Measurements from ENCODE around the gene DNAH9. TPM values are rescaled to one million over a fixed set of nuclear protein-coding genes. Genes with fewer than 3 reads are reported as not detected.

The DNAH9 gene
- total and polyA plus RNA-seq, 5 donors = 0.20 to 0.47 (median 0.30) TPM; not detected in 1

DNA sequence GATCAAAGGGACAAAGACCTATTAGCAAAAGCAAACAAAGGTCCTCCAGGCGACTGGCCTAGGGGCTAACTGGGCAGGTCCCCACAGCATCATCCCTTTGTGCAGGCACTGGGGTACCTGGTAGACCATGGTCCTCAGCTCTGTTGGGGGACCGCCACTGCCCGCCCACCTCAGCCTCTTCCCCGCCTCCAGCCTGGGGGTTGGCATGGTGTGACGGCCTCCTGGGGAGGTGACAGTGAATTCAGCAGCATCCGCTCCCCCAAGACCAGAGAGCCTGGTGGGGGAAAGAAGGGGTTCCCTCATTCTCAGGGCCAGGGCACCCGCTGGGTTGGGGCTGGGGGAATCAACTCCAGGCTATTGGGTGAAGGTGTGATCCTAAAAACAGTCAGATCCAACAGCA lies 38.7 kb upstream of the DNAH9 start:
- 73% methylated on average over 7 of the region's 7 CpGs for WGBS
- Histone ChIP-seq H3K9me3 (ENCODE audit: control insufficient read depth, low read length) (no peaks in the 10 kb centered on the region), H3K27me3 (ENCODE audit: control insufficient read depth, insufficient read depth) (no peaks in the 10 kb centered on the region), H3K4me1 (ENCODE audit: control insufficient read depth, insufficient read depth, low read length) (no peaks in the 10 kb centered on the region), H3K4me3 (ENCODE audit: low read length) (no peak overlapping the region), H3K27ac (ENCODE audit: low read length) (no peak overlapping the region)
- DNase-seq (no peak), ATAC-seq (no peak)
- intact Hi-C loops (cut with DNase I) = no loop called here

DNA sequence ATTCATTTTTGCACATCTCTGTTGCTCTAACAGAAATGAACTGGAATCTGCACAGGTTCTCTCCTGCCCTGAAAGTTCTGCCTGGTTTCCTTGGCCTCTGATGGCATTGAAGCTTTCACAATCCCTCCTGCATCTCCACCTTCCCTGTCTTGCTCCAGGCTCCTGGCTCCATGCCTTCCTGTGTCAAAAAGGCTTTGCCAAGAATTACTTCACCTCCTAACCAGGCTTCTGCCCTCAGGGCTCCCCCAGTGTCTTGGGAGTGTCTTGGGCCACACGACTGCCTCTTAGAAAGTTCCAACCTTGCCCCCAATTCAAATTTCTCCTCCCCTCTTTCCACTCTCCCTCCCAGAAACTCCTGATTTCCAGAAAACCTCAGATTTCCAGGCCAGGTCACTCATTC lies 37.0 kb upstream of the DNAH9 start:
- WGBS = 79% methylated on average over 1 of the region's 1 CpG
- H3K27ac ChIP-seq (ENCODE audit: low read length) = no peak overlapping the region
- H3K4me1 ChIP-seq (ENCODE audit: control insufficient read depth, insufficient read depth, low read length) = no peaks in the 10 kb centered on the region
- no peak for DNase-seq
- intact Hi-C loops (cut with DNase I) = no loop called here
- no peaks in the 10 kb centered on the region for H3K9me3 ChIP-seq (ENCODE audit: control insufficient read depth, low read length)
- no peak for ATAC-seq
- no peaks in the 10 kb centered on the region for H3K27me3 ChIP-seq (ENCODE audit: control insufficient read depth, insufficient read depth)
- no peak overlapping the region for H3K4me3 ChIP-seq (ENCODE audit: low read length)

DNA sequence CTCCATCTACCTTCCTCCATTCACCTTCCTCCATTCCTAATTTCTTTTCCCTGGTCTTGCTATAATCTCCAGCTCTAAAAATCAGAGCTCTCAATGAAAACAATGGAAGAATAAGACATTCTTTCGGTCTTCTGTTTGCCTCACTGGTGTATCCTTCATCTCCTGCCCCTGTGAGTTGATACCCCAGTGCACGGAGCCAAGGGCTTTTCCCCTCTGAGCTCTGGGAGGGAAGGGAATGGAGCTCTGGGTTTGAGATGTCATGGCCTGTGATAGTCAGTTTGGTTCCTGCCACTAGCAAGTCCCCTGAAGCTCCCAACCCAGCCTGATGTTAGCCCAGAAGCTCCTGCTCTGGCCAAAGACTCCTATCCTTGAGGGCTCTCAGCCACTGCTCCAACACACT lies 36.6 kb upstream of the DNAH9 start:
- Histone ChIP-seq H3K4me1 (ENCODE audit: control insufficient read depth, insufficient read depth, low read length) (no peaks in the 10 kb centered on the region), H3K27ac (ENCODE audit: low read length) (no peak overlapping the region), H3K9me3 (ENCODE audit: control insufficient read depth, low read length) (no peaks in the 10 kb centered on the region), H3K27me3 (ENCODE audit: control insufficient read depth, insufficient read depth) (no peaks in the 10 kb centered on the region), H3K4me3 (ENCODE audit: low read length) (no peak overlapping the region)
- DNase-seq (no peak), ATAC-seq (no peak)
- WGBS = 82% methylated on average over 2 of the region's 2 CpGs
- intact Hi-C loops (cut with DNase I) = no loop called here

DNA sequence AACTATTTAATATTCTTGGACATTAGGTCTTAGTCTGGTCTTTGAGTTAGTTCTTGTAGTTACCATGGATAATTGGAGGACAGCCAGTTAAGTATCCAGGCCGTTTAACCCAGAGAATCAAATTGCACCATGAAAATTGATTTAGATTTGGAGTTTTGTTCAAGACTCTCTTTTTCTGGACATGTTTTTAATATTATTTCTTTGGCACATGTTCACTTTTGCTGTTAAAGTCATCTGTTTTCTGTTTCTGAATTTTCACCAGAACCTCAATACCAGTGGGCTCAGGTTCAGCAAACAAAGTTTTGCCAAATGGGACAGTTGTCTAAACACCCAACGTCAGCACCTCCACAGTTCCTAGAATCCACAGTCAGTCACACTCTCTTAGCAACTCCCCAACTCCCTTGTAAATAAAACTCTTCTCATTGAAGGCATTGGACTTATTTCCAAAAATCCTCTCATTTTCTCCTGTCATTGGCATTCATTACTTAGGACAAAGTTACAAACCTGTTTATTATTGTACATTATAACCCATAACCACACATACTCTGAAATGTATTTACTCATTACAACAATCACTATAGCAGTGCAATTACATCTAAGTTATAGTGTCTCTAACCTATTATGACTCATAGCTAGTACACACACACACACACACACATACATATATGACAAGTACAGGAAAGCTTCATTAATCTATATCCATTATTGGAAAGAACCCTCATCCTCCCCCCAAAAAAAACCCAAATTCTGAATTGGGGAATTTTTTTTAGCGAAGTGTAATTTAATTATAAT lies 33.5 kb upstream of the DNAH9 start:
- 45% methylated on average over 3 of the region's 3 CpGs for WGBS
- Histone ChIP-seq H3K4me3 (ENCODE audit: low read length) (no peak overlapping the region), H3K4me1 (ENCODE audit: control insufficient read depth, insufficient read depth, low read length) (no peaks in the 10 kb centered on the region), H3K27ac (ENCODE audit: low read length) (no peak overlapping the region), H3K9me3 (ENCODE audit: control insufficient read depth, low read length) (no peaks in the 10 kb centered on the region), H3K27me3 (ENCODE audit: control insufficient read depth, insufficient read depth) (no peaks in the 10 kb centered on the region)
- ATAC-seq = peak in 1 of 2 donors; percentile 55
- no peak for DNase-seq
- intact Hi-C loops (cut with DNase I) = no loop called here

DNA sequence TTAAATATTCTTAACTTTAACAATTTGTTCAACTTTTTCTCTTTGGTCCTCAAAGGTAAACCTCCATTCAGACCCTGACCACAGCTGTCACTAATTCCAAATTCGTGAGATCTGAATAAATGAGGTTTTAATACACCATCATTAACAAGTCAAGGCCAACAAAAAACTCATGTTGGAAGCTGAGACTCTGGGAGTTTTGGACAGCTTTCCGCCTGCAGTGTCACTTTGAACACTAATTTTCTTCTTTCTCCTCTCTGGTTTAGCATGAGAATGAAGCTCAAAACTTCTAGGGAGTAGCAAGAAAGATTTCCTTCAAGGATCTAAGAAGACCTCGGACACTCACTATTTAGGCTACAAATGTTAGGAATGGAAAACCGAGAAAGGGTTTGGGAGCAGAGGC lies 32.7 kb upstream of the DNAH9 start:
- no peak overlapping the region for H3K4me3 ChIP-seq (ENCODE audit: low read length)
- WGBS = 32% methylated on average over 4 of the region's 4 CpGs
- H3K27ac ChIP-seq (ENCODE audit: low read length) = no peak overlapping the region
- no peak for DNase-seq
- H3K4me1 ChIP-seq (ENCODE audit: control insufficient read depth, insufficient read depth, low read length) = no peaks in the 10 kb centered on the region
- H3K9me3 ChIP-seq (ENCODE audit: control insufficient read depth, low read length) = no peaks in the 10 kb centered on the region
- intact Hi-C loops (cut with DNase I) = no loop called here
- ATAC-seq = no peak
- no peaks in the 10 kb centered on the region for H3K27me3 ChIP-seq (ENCODE audit: control insufficient read depth, insufficient read depth)

DNA sequence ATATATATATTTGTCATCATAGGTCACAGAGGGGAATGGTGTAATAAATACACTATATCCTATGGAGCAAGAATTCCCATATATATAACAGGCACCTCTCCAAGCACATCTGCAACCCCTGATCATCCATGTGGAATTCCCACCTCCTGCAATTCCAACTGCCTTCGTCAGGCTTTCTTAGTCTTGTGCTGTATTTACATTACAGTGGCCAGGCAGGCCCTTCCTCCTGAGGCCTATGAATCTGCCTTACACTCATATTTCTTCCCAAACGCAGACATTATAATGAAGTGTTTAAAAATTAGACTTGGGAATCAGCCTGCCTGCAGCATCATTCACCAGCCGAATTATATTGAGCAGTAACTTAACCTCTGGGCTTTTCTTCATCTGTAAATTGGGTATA lies 19.3 kb upstream of the DNAH9 start:
- WGBS = 82% methylated on average over 3 of the region's 3 CpGs
- Histone ChIP-seq H3K9me3 (ENCODE audit: control insufficient read depth, low read length) (no peaks in the 10 kb centered on the region), H3K27ac (ENCODE audit: low read length) (no peak overlapping the region), H3K27me3 (ENCODE audit: control insufficient read depth, insufficient read depth) (no peaks in the 10 kb centered on the region), H3K4me1 (ENCODE audit: control insufficient read depth, insufficient read depth, low read length) (no peaks in the 10 kb centered on the region), H3K4me3 (ENCODE audit: low read length) (no peak overlapping the region)
- DNase-seq (no peak), ATAC-seq (no peak)
- intact Hi-C loops (cut with DNase I) = loop anchor here in 1 of 4 donors (10.0 kb wide), 1 partner anchor 64 kb away; no protein-coding TSS in a partner anchor

DNA sequence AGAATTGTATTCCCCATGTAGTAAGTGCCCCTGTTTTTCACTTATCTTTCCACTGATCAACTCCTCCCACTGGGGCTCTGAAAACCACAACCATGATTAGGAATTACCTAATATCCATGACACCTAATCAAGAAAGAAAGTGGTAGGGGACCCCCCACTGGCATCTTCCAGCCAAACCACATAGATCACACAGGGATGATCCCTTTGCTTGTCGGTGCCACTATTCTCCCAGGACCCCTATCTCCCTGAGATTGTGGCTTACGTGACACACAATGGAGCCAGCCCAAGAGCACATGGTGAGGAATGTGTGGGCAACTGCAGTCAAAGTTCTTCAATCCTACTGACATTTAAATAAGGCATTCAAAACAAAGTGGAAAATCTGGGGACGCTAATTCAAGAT lies 17.6 kb upstream of the DNAH9 start:
- no peak for ATAC-seq
- DNase-seq = no peak
- intact Hi-C loops (cut with DNase I) = no loop called here
- Histone ChIP-seq H3K9me3 (ENCODE audit: control insufficient read depth, low read length) (no peaks in the 10 kb centered on the region), H3K4me3 (ENCODE audit: low read length) (no peak overlapping the region), H3K4me1 (ENCODE audit: control insufficient read depth, insufficient read depth, low read length) (no peaks in the 10 kb centered on the region), H3K27me3 (ENCODE audit: control insufficient read depth, insufficient read depth) (no peaks in the 10 kb centered on the region), H3K27ac (ENCODE audit: low read length) (no peak overlapping the region)
- 80% methylated on average over 3 of the region's 3 CpGs for WGBS

DNA sequence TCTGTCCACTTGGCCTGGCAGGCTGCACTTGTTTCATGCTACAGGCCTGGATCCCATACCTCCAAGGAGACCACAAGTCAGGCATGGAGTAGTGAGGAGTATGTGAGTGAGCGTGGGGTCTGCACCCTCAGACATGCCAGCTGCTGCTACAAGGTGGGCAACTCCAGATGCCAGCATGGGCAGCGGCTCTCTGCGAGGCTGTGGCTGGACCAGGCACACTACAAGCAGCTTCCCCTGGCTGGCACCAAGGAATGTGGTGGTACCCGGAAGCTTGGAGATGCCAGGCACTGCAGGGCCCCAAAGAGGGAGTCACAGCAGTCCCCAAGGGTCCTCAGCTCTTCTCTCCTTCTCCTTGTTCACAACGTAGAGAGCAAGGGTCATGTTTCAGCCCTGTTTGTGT lies 16.1 kb upstream of the DNAH9 start:
- WGBS = 78% methylated on average over 5 of the region's 5 CpGs
- DNase-seq (no peak), ATAC-seq (no peak)
- no peaks in the 10 kb centered on the region for H3K9me3 ChIP-seq (ENCODE audit: control insufficient read depth, low read length)
- H3K27me3 ChIP-seq (ENCODE audit: control insufficient read depth, insufficient read depth) = no peaks in the 10 kb centered on the region
- intact Hi-C loops (cut with DNase I) = no loop called here
- no peak overlapping the region for H3K27ac ChIP-seq (ENCODE audit: low read length)
- H3K4me3 ChIP-seq (ENCODE audit: low read length) = no peak overlapping the region
- no peaks in the 10 kb centered on the region for H3K4me1 ChIP-seq (ENCODE audit: control insufficient read depth, insufficient read depth, low read length)

DNA sequence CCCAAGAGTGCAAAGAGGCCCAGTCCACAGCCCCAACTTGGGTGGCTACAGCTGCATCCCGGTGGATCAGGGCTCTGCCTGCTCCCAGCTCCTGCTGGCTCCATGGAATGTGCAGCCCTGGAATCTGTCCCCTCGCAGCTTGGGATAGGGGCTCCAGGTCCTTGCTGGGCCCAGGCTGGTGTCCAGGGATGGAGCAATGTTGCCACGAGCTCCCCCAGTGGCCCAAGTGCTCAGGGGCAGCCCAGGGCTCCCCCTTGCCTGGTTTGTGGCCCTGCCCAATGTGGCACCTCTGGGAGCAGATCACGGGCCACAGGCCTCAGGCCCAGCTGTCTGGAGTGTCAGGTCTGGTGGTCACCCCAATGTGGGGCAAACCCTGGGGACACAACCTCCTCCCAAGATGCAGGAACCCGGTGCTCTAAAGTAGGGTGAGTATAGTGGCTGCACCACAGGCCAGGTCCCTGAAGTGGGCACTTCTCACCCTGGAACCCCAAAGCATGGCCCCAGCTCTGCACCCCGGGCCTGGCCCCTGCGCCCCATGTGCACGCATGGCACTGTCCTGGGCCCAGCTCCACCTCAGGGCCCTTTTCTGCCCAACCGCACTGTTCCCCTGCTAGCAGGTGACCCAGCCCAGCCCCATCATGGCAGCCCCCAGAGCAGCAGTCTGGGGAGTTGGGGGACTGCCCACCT lies 14.8 kb upstream of the DNAH9 start:
- H3K4me1 ChIP-seq (ENCODE audit: control insufficient read depth, insufficient read depth, low read length) = no peaks in the 10 kb centered on the region
- WGBS = 77% methylated on average over 9 of the region's 9 CpGs
- DNase-seq = no peak
- H3K27me3 ChIP-seq (ENCODE audit: control insufficient read depth, insufficient read depth) = no peaks in the 10 kb centered on the region
- no peak overlapping the region for H3K27ac ChIP-seq (ENCODE audit: low read length)
- no peak overlapping the region for H3K4me3 ChIP-seq (ENCODE audit: low read length)
- no peaks in the 10 kb centered on the region for H3K9me3 ChIP-seq (ENCODE audit: control insufficient read depth, low read length)
- intact Hi-C loops (cut with DNase I) = no loop called here
- peak; percentile 18 to 33 for ATAC-seq

DNA sequence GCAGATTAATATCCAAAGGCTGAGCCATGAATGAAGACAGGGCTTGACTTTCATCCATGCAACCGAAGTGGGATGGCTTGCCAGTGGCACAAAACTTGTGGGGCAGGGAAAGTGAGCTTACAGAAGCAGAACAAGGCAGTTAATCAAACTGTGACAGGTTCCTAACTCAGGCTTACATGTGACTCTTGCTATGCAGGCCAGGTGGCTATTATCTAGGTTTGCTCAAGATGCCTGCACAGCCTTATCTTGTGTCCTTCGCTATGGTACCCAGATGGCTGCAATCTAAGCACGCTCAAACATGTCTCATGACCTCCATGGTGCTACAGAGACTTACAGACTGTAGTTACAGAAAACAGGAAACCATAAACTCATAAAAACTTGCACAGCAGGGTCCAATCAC lies 8.6 kb upstream of the DNAH9 start:
- DNase-seq = no peak
- Histone ChIP-seq H3K4me1 (ENCODE audit: control insufficient read depth, insufficient read depth, low read length) (no peaks in the 10 kb centered on the region), H3K27ac (ENCODE audit: low read length) (no peak overlapping the region), H3K4me3 (ENCODE audit: low read length) (no peak overlapping the region), H3K9me3 (ENCODE audit: control insufficient read depth, low read length) (no peaks in the 10 kb centered on the region), H3K27me3 (ENCODE audit: control insufficient read depth, insufficient read depth) (no peaks in the 10 kb centered on the region)
- 46% methylated on average over 3 of the region's 3 CpGs for WGBS
- no peak for ATAC-seq
- intact Hi-C loops (cut with DNase I) = no loop called here

DNA sequence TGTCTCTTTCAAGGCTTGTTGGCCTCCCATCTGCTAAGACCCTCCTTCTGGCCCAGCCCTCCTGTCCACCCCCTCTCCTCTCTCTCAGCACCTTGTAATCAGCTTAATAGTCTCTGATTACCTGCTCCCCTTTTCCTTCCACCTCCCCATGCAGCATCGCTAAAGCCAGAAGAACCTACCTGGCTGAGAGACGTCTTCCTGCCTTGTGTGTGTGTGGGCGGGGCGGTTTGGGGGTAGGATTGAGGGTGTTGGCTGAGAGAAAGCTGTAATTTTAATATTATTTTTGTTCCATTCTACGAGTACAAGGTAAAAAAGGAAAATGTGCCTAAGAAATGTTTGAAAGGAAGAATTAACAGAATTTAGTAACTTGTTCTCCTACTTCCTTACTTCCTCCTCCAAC lies 3.4 kb downstream of the DNAH9 start:
- intact Hi-C loops (cut with DNase I) = no loop called here
- no peak for DNase-seq
- Histone ChIP-seq H3K4me3 (ENCODE audit: low read length) (no peak overlapping the region), H3K27ac (ENCODE audit: low read length) (no peak overlapping the region), H3K4me1 (ENCODE audit: control insufficient read depth, insufficient read depth, low read length) (no peaks in the 10 kb centered on the region), H3K9me3 (ENCODE audit: control insufficient read depth, low read length) (no peaks in the 10 kb centered on the region), H3K27me3 (ENCODE audit: control insufficient read depth, insufficient read depth) (no peaks in the 10 kb centered on the region)
- 70% methylated on average over 5 of the region's 5 CpGs for WGBS
- no peak for ATAC-seq

Measured in right cardiac atrium (tissue), 5 donors.